GM12891 (cell line): ENCODE results near the gene PIK3R4.

Experiments
- PAX5 ChIP-seq: IDR thresholded peaks from 2 replicates; pipeline ENCODE4 v1.6.1; 2011; ENCODE audit warnings: low read length, moderate library complexity, mild to moderate bottlenecking; ENCODE audit not compliant: insufficient read depth, severe bottlenecking
- POLR2A ChIP-seq: IDR thresholded peaks from 2 replicates; pipeline ENCODE4 v1.6.1; 2011; ENCODE audit warnings: low read depth, low read length, control low read depth
- POLR2AphosphoS5 ChIP-seq: IDR thresholded peaks from 2 replicates; pipeline ENCODE4 v1.6.1; 2011; ENCODE audit warnings: low read depth, low read length, control low read depth
- POU2F2 ChIP-seq: IDR thresholded peaks from 2 replicates; pipeline ENCODE4 v1.6.1; 2011; ENCODE audit warnings: low read depth, mild to moderate bottlenecking, control low read depth, low read length, moderate library complexity
- SPI1 ChIP-seq: IDR thresholded peaks from 2 replicates; pipeline ENCODE4 v1.6.1; 2011; ENCODE audit warnings: low read depth, low read length, control low read depth
- TAF1 ChIP-seq: IDR thresholded peaks from 2 replicates; pipeline ENCODE4 v1.6.1; 2011; ENCODE audit warnings: low read depth, low read length, control low read depth

GRCh38 chr3:130725746-130726145 lies 20.9 kb downstream of the PIK3R4 start:
- TF ChIP-seq POLR2A (no peak), POLR2AphosphoS5 (no peak), TAF1 (no peak), SPI1 (no peak), POU2F2 (no peak), PAX5 (no peak)
